Measurements from ENCODE around the gene FBXO4.

The FBXO4 gene

DNA sequence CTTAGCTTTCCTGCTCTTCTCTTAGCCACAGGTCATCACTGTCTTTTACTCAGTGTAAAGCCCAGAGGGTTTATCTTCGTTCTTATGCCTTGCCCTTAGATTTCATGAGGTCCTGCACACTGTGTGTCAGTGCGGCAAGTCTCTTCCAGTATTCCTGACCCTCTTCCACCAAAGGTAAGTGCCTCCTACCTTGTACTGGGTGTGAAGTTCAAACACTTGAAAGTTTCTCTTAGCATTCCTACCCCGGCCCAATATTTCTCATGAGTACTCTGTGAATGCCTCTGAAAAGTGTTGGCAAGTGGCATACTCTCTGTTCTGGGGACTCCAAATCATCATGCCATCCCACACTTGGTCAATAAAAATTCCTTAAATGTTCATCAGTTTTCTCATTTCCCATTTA, 37.4 kb downstream of the FBXO4 start:
- H3K27me3 ChIP-seq (ENCODE audit: insufficient read depth, low read depth), result no peaks in the 10 kb centered on the region
- no peak overlapping the region for H2AFZ ChIP-seq (ENCODE audit: low read depth)
- no peak overlapping the region for H3K4me2 ChIP-seq
- H3K9ac ChIP-seq, result no peak overlapping the region
- no peaks in the 10 kb centered on the region for H4K20me1 ChIP-seq (ENCODE audit: insufficient read depth)
- no peak overlapping the region for H3K4me3 ChIP-seq (IDR thresholded peaks at IDR 0.05; ENCODE audit: insufficient read depth, low read depth, low read length)
- H3K27ac ChIP-seq, result no peak overlapping the region
- TF ChIP-seq, protein P1, sequence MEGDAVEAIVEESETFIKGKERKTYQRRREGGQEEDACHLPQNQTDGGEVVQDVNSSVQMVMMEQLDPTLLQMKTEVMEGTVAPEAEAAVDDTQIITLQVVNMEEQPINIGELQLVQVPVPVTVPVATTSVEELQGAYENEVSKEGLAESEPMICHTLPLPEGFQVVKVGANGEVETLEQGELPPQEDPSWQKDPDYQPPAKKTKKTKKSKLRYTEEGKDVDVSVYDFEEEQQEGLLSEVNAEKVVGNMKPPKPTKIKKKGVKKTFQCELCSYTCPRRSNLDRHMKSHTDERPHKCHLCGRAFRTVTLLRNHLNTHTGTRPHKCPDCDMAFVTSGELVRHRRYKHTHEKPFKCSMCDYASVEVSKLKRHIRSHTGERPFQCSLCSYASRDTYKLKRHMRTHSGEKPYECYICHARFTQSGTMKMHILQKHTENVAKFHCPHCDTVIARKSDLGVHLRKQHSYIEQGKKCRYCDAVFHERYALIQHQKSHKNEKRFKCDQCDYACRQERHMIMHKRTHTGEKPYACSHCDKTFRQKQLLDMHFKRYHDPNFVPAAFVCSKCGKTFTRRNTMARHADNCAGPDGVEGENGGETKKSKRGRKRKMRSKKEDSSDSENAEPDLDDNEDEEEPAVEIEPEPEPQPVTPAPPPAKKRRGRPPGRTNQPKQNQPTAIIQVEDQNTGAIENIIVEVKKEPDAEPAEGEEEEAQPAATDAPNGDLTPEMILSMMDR (conservative IDR thresholded peaks at IDR 0.05; ENCODE audit: low read depth, low read length), result no peak
- H3K36me3 ChIP-seq (ENCODE audit: insufficient read depth), result no peaks in the 10 kb centered on the region
- H3K79me2 ChIP-seq (ENCODE audit: insufficient read depth, low read depth), result no peaks in the 10 kb centered on the region
- no peaks in the 10 kb centered on the region for H3K4me1 ChIP-seq (ENCODE audit: low read depth, poor library complexity, severe bottlenecking)

DNA sequence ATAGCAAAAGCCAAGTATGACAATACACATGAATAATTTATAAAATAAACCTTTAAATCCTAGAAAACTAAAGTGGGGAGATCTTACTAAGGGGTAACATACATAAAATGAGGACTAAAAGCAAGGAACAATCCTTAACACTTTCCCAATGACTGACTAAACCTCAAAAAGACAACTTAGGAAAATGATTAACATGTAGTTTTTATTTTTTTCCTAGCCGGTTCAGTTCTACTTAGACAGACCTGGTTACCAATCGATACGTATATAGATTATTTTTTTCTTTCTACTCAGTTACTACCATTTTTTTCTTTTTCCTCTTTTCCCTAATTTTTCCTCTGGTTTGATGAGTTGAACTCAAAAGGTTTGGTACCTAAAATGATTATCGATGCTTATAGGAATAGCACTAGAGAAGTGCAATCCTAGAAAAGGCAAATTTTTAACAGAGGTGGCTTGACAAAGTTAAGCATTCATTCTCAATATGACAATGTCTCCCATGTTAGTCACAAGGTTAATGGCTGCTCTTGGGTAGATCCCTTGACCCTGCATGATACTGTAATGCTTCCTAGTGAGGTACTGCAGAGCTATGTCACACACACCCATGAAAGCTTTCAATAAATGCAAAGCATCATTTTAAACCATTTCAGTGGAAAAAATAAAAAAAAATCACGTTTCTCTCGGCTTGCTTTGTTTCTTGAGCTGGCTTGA, 41.5 kb downstream of the FBXO4 start:
- Histone ChIP-seq H3K4me3 (IDR thresholded peaks at IDR 0.05; ENCODE audit: insufficient read depth, low read depth, low read length) (no peak overlapping the region), H4K20me1 (ENCODE audit: insufficient read depth) (no peaks in the 10 kb centered on the region), H3K27me3 (ENCODE audit: insufficient read depth, low read depth) (no peaks in the 10 kb centered on the region), H3K9ac (no peak overlapping the region), H3K27ac (no peak overlapping the region), H3K4me1 (ENCODE audit: low read depth, poor library complexity, severe bottlenecking) (no peaks in the 10 kb centered on the region), H2AFZ (ENCODE audit: low read depth) (no peak overlapping the region), H3K79me2 (ENCODE audit: insufficient read depth, low read depth) (no peaks in the 10 kb centered on the region), H3K4me2 (no peak overlapping the region), H3K36me3 (ENCODE audit: insufficient read depth) (no peaks in the 10 kb centered on the region)
- TF ChIP-seq, protein P1 (conservative IDR thresholded peaks at IDR 0.05; ENCODE audit: low read depth, low read length), result no peak

DNA sequence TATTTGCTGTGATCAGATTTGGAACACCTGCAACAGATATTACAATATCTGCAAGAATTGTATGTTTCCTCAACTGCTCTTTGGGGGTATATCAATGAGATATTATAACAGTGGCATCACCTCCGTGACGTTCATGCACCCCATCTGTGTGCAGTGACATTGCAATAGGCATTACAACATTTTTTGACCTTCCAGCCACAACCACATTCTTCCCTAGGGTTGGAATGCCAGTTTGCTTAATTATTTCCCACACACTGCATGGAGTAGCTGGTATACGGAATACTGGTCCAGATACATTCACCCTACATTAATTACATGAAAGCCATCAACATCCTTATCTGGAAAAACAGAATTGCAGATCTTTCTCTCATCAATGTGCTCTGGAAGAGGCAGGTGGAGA, 42.3 kb downstream of the FBXO4 start:
- Histone ChIP-seq H3K4me3 (IDR thresholded peaks at IDR 0.05; ENCODE audit: insufficient read depth, low read depth, low read length) (no peak overlapping the region), H3K79me2 (ENCODE audit: insufficient read depth, low read depth) (no peaks in the 10 kb centered on the region), H3K27ac (no peak overlapping the region), H3K9ac (no peak overlapping the region), H3K4me1 (ENCODE audit: low read depth, poor library complexity, severe bottlenecking) (no peaks in the 10 kb centered on the region), H3K36me3 (ENCODE audit: insufficient read depth) (no peaks in the 10 kb centered on the region), H4K20me1 (ENCODE audit: insufficient read depth) (no peaks in the 10 kb centered on the region), H2AFZ (ENCODE audit: low read depth) (no peak overlapping the region), H3K27me3 (ENCODE audit: insufficient read depth, low read depth) (no peaks in the 10 kb centered on the region), H3K4me2 (no peak overlapping the region)
- TF ChIP-seq, protein P1 (conservative IDR thresholded peaks at IDR 0.05; ENCODE audit: low read depth, low read length), result no peak

DNA sequence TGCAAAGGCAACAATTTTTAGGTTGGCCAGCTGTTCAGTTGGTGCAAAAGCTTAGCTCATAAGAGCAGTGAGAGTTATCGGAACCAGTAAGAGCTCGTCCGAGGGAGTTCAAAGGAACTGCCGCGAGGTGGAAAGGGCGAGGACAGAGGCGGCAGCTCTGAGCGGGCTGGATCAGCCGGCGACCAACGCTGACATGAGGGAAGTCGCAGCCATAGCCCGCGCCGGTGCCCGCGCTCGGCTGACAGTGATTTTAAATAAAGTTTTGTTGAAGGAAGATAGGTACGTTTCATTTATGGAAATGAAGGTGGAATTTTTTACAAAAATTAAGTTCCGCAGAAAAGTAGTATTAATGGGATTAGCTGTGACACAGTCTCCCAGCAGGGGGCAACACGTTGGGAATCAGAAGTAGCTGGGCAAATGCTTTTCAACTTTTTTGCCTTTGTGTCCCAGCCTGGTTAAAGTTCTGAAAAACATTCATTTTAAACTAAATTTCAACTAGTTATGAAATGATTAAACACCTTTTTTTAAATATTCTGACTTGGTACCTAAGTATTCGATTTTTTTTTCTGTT, 43.2 kb downstream of the FBXO4 start:
- H3K4me2 ChIP-seq, result no peak overlapping the region
- H4K20me1 ChIP-seq (ENCODE audit: insufficient read depth), result no peaks in the 10 kb centered on the region
- H2AFZ ChIP-seq (ENCODE audit: low read depth), result no peak overlapping the region
- H3K36me3 ChIP-seq (ENCODE audit: insufficient read depth), result no peaks in the 10 kb centered on the region
- no peaks in the 10 kb centered on the region for H3K79me2 ChIP-seq (ENCODE audit: insufficient read depth, low read depth)
- H3K27me3 ChIP-seq (ENCODE audit: insufficient read depth, low read depth), result no peaks in the 10 kb centered on the region
- no peak overlapping the region for H3K9ac ChIP-seq
- H3K4me1 ChIP-seq (ENCODE audit: low read depth, poor library complexity, severe bottlenecking), result no peaks in the 10 kb centered on the region
- TF ChIP-seq, protein P1 (conservative IDR thresholded peaks at IDR 0.05; ENCODE audit: low read depth, low read length), result no peak; the same call in 1 of the 2 replicates
- no peak overlapping the region for H3K4me3 ChIP-seq (IDR thresholded peaks at IDR 0.05; ENCODE audit: insufficient read depth, low read depth, low read length)
- H3K27ac ChIP-seq, result no peak overlapping the region

Data from KMS-11 (cell line).